Measurements from ENCODE around the gene BCL11A.

GRCh38 chr2:60534892-60535684 lies 18.4 kb downstream of the BCL11A start:
- TF ChIP-seq CTCF (IDR thresholded peaks at IDR 0.05) (no peak), POLR2A (IDR thresholded peaks at IDR 0.05) (no peak)
